H9 (cell line): ENCODE results near the gene PLEKHA5. TPM values are rescaled to one million over a fixed set of nuclear protein-coding genes. Genes with fewer than 3 reads are reported as not detected.

Experiments
- DNase-seq: peaks from one replicate; pipeline ENCODE4 v3.0.0-alpha.2; 2017
- H2AFZ ChIP-seq: one replicate; pipeline ENCODE4 v1.6.1; 2013; ENCODE audit warnings: mild to moderate bottlenecking, low read length, control low read depth, moderate library complexity
- H2AK5ac ChIP-seq: 2 replicates; pipeline ENCODE4 v1.6.1; 2013; ENCODE audit warnings: low read length, control low read depth, mixed read lengths; ENCODE audit not compliant: insufficient read length
- H2BK120ac ChIP-seq: one replicate; pipeline ENCODE4 v1.6.1; 2013; ENCODE audit warnings: low read depth, mild to moderate bottlenecking, low read length, control low read depth, inconsistent platforms; ENCODE audit not compliant: poor library complexity, severe bottlenecking
- H2BK12ac ChIP-seq: 2 replicates; pipeline ENCODE4 v1.6.1; 2013; ENCODE audit warnings: low read length, control low read depth, mixed read lengths, low read depth; ENCODE audit not compliant: insufficient read length
- H2BK15ac ChIP-seq: 2 replicates; pipeline ENCODE4 v1.6.1; 2013; ENCODE audit warnings: low read depth, low read length, control low read depth
- H2BK20ac ChIP-seq: one replicate; pipeline ENCODE4 v1.6.1; 2013; ENCODE audit warnings: low read depth, mild to moderate bottlenecking, low read length, control low read depth, inconsistent platforms; ENCODE audit not compliant: poor library complexity, severe bottlenecking
- H2BK5ac ChIP-seq: 2 replicates; pipeline ENCODE4 v1.6.1; 2013; ENCODE audit warnings: low read length, control low read depth, mixed read lengths; ENCODE audit not compliant: insufficient read length
- H3K14ac ChIP-seq: 2 replicates; pipeline ENCODE4 v1.6.1; 2013; ENCODE audit warnings: low read length, control low read depth; ENCODE audit not compliant: insufficient read depth
- H3K18ac ChIP-seq: 2 replicates; pipeline ENCODE4 v1.6.1; 2013; ENCODE audit warnings: low read depth, mild to moderate bottlenecking, mixed read lengths, low read length, control low read depth; ENCODE audit not compliant: insufficient read length
- H3K23ac ChIP-seq: 2 replicates; pipeline ENCODE4 v1.6.1; 2013; ENCODE audit warnings: low read length, control low read depth, mixed read lengths, low read depth; ENCODE audit not compliant: insufficient read length
- H3K23me2 ChIP-seq: 2 replicates; pipeline ENCODE4 v1.6.1; 2013; ENCODE audit warnings: low read depth, mild to moderate bottlenecking, mixed read lengths, low read length, control low read depth; ENCODE audit not compliant: insufficient read length, poor library complexity, severe bottlenecking
- H3K27ac ChIP-seq: 2 replicates; pipeline ENCODE4 v1.5.1; 2013; ENCODE audit warnings: low read length, control low read depth, mixed read lengths, low read depth; ENCODE audit not compliant: insufficient read length
- H3K27me3 ChIP-seq: 2 replicates; pipeline ENCODE4 v1.6.1; 2013; ENCODE audit warnings: low read length, control low read depth, inconsistent platforms; ENCODE audit not compliant: insufficient read depth
- H3K4ac ChIP-seq: 2 replicates; pipeline ENCODE4 v1.6.1; 2013; ENCODE audit warnings: low read depth, mild to moderate bottlenecking, control low read depth, inconsistent platforms, low read length, moderate library complexity
- H3K4me1 ChIP-seq: 2 replicates; pipeline ENCODE4 v1.6.1; 2013; ENCODE audit warnings: low read length, control low read depth, inconsistent platforms; ENCODE audit not compliant: insufficient read depth
- H3K4me2 ChIP-seq: 2 replicates; pipeline ENCODE4 v1.6.1; 2013; ENCODE audit warnings: low read length, control low read depth, mixed read lengths; ENCODE audit not compliant: insufficient read length, insufficient read depth
- H3K56ac ChIP-seq: 2 replicates; pipeline ENCODE4 v1.6.1; 2013; ENCODE audit warnings: low read depth, mild to moderate bottlenecking, mixed read lengths, low read length, control low read depth; ENCODE audit not compliant: insufficient read length
- H3K79me1 ChIP-seq: 2 replicates; pipeline ENCODE4 v1.6.1; 2013; ENCODE audit warnings: low read depth, mild to moderate bottlenecking, moderate library complexity, low read length, control low read depth, inconsistent platforms; ENCODE audit not compliant: insufficient read depth, poor library complexity, severe bottlenecking
- H3K79me2 ChIP-seq: 2 replicates; pipeline ENCODE4 v1.6.1; 2013; ENCODE audit warnings: low read length, control low read depth, inconsistent platforms; ENCODE audit not compliant: insufficient read depth
- H3K9ac ChIP-seq: 2 replicates; pipeline ENCODE4 v1.6.1; 2013; ENCODE audit warnings: low read length, control low read depth, mixed read lengths; ENCODE audit not compliant: insufficient read length; ENCODE audit errors: extremely low read depth
- H3K9me3 ChIP-seq: one replicate; pipeline ENCODE4 v1.6.1; 2013; ENCODE audit warnings: low read depth, low read length, inconsistent platforms; ENCODE audit not compliant: control insufficient read depth
- H3T11ph ChIP-seq: one replicate; pipeline ENCODE4 v1.6.1; 2013; ENCODE audit warnings: mild to moderate bottlenecking, low read length, control low read depth, inconsistent platforms
- H4K20me1 ChIP-seq: one replicate; pipeline ENCODE4 v1.6.1; 2013; ENCODE audit not compliant: control insufficient read depth, insufficient read length, insufficient read depth
- H4K5ac ChIP-seq: 2 replicates; pipeline ENCODE4 v1.6.1; 2013; ENCODE audit warnings: low read depth, mild to moderate bottlenecking, mixed read lengths, low read length, control low read depth; ENCODE audit not compliant: insufficient read length
- H4K8ac ChIP-seq: replicated peaks from 2 replicates; pipeline ENCODE4 v1.6.1; 2013; ENCODE audit warnings: low read length, control low read depth, mixed read lengths, low read depth; ENCODE audit not compliant: insufficient read length
- H4K91ac ChIP-seq: 2 replicates; pipeline ENCODE4 v1.6.1; 2013; ENCODE audit warnings: low read depth, mild to moderate bottlenecking, moderate library complexity, mixed read lengths, low read length, control low read depth; ENCODE audit not compliant: insufficient read length
- H3K27ac Mint-ChIP-seq, 3 experiments: 2 replicates in 2 of 3; 3 replicates in 1 of 3; pipeline ENCODE4 v1.8.0; 2020 to 2021; ENCODE audit warnings: mixed read lengths in 3 of 3, mild to moderate bottlenecking in 1 of 3, moderate library complexity in 1 of 3
- H3K27me3 Mint-ChIP-seq: 2 replicates; pipeline ENCODE4 v1.8.0; 2021; ENCODE audit warnings: low read depth, mild to moderate bottlenecking, moderate library complexity, mixed read lengths
- H3K36me3 Mint-ChIP-seq, 3 experiments: 2 replicates in 2 of 3; 3 replicates in 1 of 3; pipeline ENCODE4 v1.8.0; 2020 to 2021; ENCODE audit warnings: low read depth in 3 of 3, mixed read lengths in 3 of 3; ENCODE audit not compliant: insufficient read depth in 1 of 3
- H3K4me1 Mint-ChIP-seq, 2 experiments: 2 replicates each; pipeline ENCODE4 v1.8.0; 2020; ENCODE audit warnings: mixed read lengths in 2 of 2
- H3K4me3 Mint-ChIP-seq, 2 experiments: 2 replicates in 1 of 2; 3 replicates in 1 of 2; pipeline ENCODE4 v1.8.0; 2020 to 2021; ENCODE audit warnings: mild to moderate bottlenecking in 2 of 2, mixed read lengths in 2 of 2, moderate library complexity in 1 of 2
- H3K9me3 Mint-ChIP-seq, 2 experiments: 2 replicates in 1 of 2; 3 replicates in 1 of 2; pipeline ENCODE4 v1.8.0; 2020; ENCODE audit warnings: mild to moderate bottlenecking in 2 of 2, mixed read lengths in 2 of 2, moderate library complexity in 1 of 2
- WGBS: extraction: QIAGEN DNeasy Blood & Tissue Kit; methylation state at CpG from one replicate; pipeline ENCODE4 v1.1.7; 2013; ENCODE audit warnings: missing lambda C conversion rate, low lambda C conversion rate, mixed read lengths; ENCODE audit not compliant: insufficient read length; ENCODE audit errors: extremely low coverage; 5-methylcytosine and 5-hydroxymethylcytosine counted together
- total RNA-seq: library from RNA; stranded (reverse); gene quantifications from 2 replicates; pipeline ENCODE4 v1.2.1, GENCODE V29; 2021
- TF ChIP-seq, protein P1 (sequence below): fragments of 200-600 bp; sonication (generic); conservative IDR thresholded peaks from 3 replicates; pipeline ENCODE4 v1.8.0; 2021; ENCODE audit warnings: antibody characterized with exemption, mild to moderate bottlenecking

The PLEKHA5 gene
- total RNA-seq, 1 experiment from 2014 or later, result 86.7 TPM

DNA sequence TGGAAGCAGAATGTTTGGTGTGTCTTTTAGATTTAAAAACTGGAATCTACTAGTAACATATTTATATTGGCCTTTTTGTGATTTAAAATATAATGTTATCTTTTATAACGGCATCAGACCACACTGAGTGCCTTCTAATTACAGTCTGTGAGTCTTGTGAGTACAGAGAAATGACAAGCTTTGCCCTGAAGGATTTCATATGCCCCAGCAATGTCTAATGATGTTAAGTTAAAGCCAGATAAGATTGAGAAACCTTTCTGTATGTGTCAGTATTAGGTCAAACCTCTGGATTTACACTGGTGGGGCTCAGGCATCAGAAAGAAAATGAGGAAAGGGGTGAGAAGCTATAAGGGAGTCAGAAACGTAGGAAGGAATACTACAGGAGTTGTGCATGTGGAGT is 25.2 kb downstream of the PLEKHA5 start:
- Histone ChIP-seq H2BK12ac (no peak overlapping the region), H3T11ph (no peak overlapping the region), H3K79me2 (peaks cover 18% of the 10 kb centered on the region; the same call in 1 of the 2 replicates), H4K20me1 (no peaks in the 10 kb centered on the region), H3K14ac (no peak overlapping the region), H4K8ac (no peak overlapping the region), H2BK5ac (no peak overlapping the region), H3K23me2 (no peaks in the 10 kb centered on the region), H2BK120ac (no peak overlapping the region), H4K5ac (no peak overlapping the region), H3K4me2 (no peak overlapping the region), H3K56ac (no peak overlapping the region), H4K91ac (no peak overlapping the region), H3K79me1 (peaks cover 2% of the 10 kb centered on the region), H3K27ac (no peak overlapping the region), H2BK20ac (no peak overlapping the region), H3K9ac (no peak overlapping the region), H3K4ac (no peak overlapping the region), H2AK5ac (no peak overlapping the region), H3K23ac (no peak overlapping the region), H2BK15ac (no peak overlapping the region), H3K27me3 (no peaks in the 10 kb centered on the region), H3K4me1 (no peaks in the 10 kb centered on the region; the same call in 1 of the 2 replicates), H3K18ac (no peak overlapping the region), H3K9me3 (no peaks in the 10 kb centered on the region), H2AFZ (no peak overlapping the region)
- Mint-ChIP-seq H3K4me1 (peaks cover 25 to 30% of the 10 kb centered on the region in 2 experiments), H3K4me3 (no peak overlapping the region), H3K9me3 (peaks cover 0 to 2% of the 10 kb centered on the region in 2 experiments; a peak in 1 of 5 replicates), H3K27ac (peak overlapping the region in 1 of 3 experiments; percentile 30; a peak in 2 of 7 replicates), H3K27me3 (no peaks in the 10 kb centered on the region), H3K36me3 (peaks cover 10 to 34% (median 33%) of the 10 kb centered on the region in 3 experiments; a peak in 6 of 7 replicates)
- TF ChIP-seq, protein P1, sequence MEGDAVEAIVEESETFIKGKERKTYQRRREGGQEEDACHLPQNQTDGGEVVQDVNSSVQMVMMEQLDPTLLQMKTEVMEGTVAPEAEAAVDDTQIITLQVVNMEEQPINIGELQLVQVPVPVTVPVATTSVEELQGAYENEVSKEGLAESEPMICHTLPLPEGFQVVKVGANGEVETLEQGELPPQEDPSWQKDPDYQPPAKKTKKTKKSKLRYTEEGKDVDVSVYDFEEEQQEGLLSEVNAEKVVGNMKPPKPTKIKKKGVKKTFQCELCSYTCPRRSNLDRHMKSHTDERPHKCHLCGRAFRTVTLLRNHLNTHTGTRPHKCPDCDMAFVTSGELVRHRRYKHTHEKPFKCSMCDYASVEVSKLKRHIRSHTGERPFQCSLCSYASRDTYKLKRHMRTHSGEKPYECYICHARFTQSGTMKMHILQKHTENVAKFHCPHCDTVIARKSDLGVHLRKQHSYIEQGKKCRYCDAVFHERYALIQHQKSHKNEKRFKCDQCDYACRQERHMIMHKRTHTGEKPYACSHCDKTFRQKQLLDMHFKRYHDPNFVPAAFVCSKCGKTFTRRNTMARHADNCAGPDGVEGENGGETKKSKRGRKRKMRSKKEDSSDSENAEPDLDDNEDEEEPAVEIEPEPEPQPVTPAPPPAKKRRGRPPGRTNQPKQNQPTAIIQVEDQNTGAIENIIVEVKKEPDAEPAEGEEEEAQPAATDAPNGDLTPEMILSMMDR, result no peak
- DNase-seq, result no peak
- no CpG with 5 or more reads among the region's 2 CpGs for WGBS
